PFSK-1 (cell line): Measurements from ENCODE around the gene E2F3.

ENCODE experiments used
- FOXP2 ChIP-seq: optimal IDR thresholded peaks from 2 replicates; pipeline ENCODE3; 2011; ENCODE audit warnings: borderline replicate concordance, control low read depth, inconsistent platforms; ENCODE audit not compliant: insufficient read depth; ENCODE audit errors: extremely low read length, extremely low read depth
- POLR2AphosphoS5 ChIP-seq: IDR thresholded peaks from 2 replicates; pipeline ENCODE4 v1.6.1; 2012; ENCODE audit warnings: low read depth, mild to moderate bottlenecking, control low read depth, low read length, moderate library complexity
- SIN3A ChIP-seq: IDR thresholded peaks from 2 replicates; pipeline ENCODE4 v1.6.1; 2012; ENCODE audit warnings: mild to moderate bottlenecking, low read length, moderate library complexity, borderline replicate concordance; ENCODE audit not compliant: insufficient read depth
- TAF1 ChIP-seq: IDR thresholded peaks from 2 replicates; pipeline ENCODE4 v1.6.1; 2012; ENCODE audit warnings: low read length, control low read depth, borderline replicate concordance; ENCODE audit not compliant: insufficient read depth
- TF ChIP-seq, protein P1 (sequence below), 2 experiments: IDR thresholded peaks; 2 replicates each; pipeline versions ENCODE4 v1.6.1 to v1.8.0; 2011 to 2012; ENCODE audit warnings: low read depth in 2 of 2, low read length in 2 of 2, control low read depth in 1 of 2, inconsistent platforms in 1 of 2, mild to moderate bottlenecking in 1 of 2, moderate library complexity in 1 of 2; ENCODE audit not compliant: insufficient read depth in 1 of 2

E2F3 gene

DNA sequence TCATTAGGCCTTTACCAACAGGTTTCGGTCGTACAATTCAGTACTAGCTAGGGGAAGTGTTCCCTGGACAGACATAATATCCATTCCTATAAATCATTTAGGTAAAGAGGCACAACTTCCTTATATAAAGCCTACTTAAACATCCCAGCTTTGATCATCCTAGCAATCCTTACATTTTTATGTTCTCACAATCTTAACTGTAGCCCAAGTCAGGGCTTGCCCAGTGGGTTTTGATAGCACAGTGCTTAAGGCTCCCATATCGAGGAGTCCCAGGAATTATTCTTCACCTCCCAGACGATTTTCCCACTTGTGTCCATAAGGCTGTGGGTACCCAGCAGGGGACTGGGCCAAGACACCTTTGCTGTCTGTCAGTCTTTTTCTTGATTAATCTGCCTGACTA lies 63.2 kb downstream of the E2F3 start:
- no peak for TF ChIP-seq SIN3A
- no peak for TF ChIP-seq FOXP2
- TF ChIP-seq TAF1: no peak
- TF ChIP-seq, protein P1, sequence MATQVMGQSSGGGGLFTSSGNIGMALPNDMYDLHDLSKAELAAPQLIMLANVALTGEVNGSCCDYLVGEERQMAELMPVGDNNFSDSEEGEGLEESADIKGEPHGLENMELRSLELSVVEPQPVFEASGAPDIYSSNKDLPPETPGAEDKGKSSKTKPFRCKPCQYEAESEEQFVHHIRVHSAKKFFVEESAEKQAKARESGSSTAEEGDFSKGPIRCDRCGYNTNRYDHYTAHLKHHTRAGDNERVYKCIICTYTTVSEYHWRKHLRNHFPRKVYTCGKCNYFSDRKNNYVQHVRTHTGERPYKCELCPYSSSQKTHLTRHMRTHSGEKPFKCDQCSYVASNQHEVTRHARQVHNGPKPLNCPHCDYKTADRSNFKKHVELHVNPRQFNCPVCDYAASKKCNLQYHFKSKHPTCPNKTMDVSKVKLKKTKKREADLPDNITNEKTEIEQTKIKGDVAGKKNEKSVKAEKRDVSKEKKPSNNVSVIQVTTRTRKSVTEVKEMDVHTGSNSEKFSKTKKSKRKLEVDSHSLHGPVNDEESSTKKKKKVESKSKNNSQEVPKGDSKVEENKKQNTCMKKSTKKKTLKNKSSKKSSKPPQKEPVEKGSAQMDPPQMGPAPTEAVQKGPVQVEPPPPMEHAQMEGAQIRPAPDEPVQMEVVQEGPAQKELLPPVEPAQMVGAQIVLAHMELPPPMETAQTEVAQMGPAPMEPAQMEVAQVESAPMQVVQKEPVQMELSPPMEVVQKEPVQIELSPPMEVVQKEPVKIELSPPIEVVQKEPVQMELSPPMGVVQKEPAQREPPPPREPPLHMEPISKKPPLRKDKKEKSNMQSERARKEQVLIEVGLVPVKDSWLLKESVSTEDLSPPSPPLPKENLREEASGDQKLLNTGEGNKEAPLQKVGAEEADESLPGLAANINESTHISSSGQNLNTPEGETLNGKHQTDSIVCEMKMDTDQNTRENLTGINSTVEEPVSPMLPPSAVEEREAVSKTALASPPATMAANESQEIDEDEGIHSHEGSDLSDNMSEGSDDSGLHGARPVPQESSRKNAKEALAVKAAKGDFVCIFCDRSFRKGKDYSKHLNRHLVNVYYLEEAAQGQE (IDR thresholded peaks at IDR 0.05; ENCODE audit: insufficient read depth in 1 of 2, low read depth in 2 of 2, low read length in 2 of 2): no peak
- TF ChIP-seq POLR2AphosphoS5: no peak

DNA sequence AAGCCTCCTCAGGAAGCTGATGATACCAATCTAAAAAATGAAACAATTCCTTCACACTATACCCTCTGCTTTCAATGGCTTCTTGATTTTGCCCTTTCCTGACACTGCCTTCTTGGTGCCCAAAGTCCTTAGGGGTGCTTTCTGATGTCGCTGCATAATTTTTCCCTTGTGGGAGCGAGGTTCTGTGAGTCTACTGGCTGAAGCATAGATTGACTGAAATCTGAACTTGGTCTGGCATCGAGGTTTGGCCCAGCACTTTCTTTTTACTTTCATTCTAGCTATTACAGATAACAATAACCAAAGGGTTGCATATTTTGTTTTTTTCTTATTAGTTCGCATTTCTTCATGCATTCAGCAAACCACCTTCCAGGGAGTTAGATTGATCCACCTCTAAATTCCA lies 65.8 kb downstream of the E2F3 start:
- TF ChIP-seq, protein P1 (IDR thresholded peaks at IDR 0.05; ENCODE audit: insufficient read depth in 1 of 2, low read depth in 2 of 2, low read length in 2 of 2): no peak
- no peak for TF ChIP-seq TAF1
- TF ChIP-seq POLR2AphosphoS5: no peak
- no peak for TF ChIP-seq SIN3A
- no peak for TF ChIP-seq FOXP2

DNA sequence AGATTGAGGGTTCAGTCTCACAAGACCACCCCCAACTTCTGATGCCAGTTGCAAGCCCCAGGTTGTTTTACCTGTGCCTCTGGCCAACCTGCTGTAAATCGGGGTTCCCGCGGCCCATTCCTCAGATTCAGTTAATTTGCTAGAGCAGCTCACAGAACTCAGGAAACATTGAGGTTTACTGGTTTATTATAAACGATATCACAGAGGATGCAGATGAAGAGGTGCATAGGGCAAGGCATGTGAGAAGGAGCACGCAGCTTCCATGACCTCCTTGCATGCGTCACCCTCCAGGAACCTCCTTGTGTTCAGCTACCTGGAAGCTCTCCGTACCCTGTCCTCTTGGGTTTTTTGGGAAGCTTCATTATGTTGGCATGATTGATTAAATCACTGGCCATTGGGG lies 66.5 kb downstream of the E2F3 start:
- TF ChIP-seq TAF1 (no peak), POLR2AphosphoS5 (no peak), FOXP2 (no peak), SIN3A (no peak)
- TF ChIP-seq, protein P1 (IDR thresholded peaks at IDR 0.05; ENCODE audit: insufficient read depth in 1 of 2, low read depth in 2 of 2, low read length in 2 of 2): no peak

DNA sequence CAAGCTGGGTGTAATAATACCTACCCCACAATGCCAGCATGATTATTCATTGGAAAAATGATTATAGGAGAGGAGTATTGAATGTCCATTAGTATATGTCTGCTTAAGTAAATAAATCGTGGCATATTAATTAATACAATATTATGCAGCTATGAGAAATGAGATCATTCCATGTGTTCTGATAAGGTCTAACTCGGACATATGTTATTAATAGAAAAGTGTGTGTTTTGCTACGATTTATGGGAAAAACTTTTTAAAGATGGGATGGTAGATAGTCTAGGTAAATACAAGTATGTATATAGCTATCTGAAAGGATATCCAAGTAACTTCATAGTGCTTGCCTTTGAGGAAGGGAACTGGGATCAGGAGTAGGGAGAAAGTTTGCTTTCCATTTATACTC lies 71.1 kb downstream of the E2F3 start:
- TF ChIP-seq FOXP2 (no peak), POLR2AphosphoS5 (no peak), TAF1 (no peak), SIN3A (no peak)
- TF ChIP-seq, protein P1 (IDR thresholded peaks at IDR 0.05; ENCODE audit: insufficient read depth in 1 of 2, low read depth in 2 of 2, low read length in 2 of 2): no peak

DNA sequence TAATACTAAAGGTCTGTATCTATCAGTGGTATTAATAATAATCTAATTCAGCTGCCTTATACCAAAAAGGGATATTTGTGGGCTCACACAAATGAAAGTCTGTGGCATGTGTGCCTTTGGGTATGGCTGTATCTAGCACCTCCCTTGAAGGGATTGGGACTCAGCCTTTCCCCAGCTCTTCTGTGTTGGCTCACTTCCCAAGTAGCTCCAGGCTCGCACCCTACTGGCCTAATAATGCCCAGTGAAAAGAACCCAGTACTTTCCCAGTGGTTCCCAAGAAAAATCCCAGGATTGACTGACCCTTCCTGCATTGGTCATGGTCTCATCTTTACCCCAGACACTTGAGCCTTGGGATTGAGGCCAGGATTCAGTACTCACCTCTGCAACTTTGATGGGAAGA lies 71.8 kb downstream of the E2F3 start:
- no peak for TF ChIP-seq POLR2AphosphoS5
- no peak for TF ChIP-seq TAF1
- TF ChIP-seq, protein P1 (IDR thresholded peaks at IDR 0.05; ENCODE audit: insufficient read depth in 1 of 2, low read depth in 2 of 2, low read length in 2 of 2): no peak
- no peak for TF ChIP-seq FOXP2
- no peak for TF ChIP-seq SIN3A
